Measurements from ENCODE around the gene SDE2. TPM values are rescaled to one million over a fixed set of nuclear protein-coding genes. Genes with fewer than 3 reads are reported as not detected.
"Not testable (repeated sequence)": the region's sequence is repeated elsewhere in the genome, so short reads cannot be mapped to it uniquely, and the experiment has no call there.

The SDE2 gene
- total RNA-seq, 1 donor from 2014 or later = 28.4 TPM

GRCh38 chr1:226002667-226003501 lies 3.7 kb upstream of the SDE2 start:
- H3K9me3 Mint-ChIP-seq = no peaks in the 10 kb centered on the region

GRCh38 chr1:226001963-226002666 lies 3.0 kb upstream of the SDE2 start:
- Mint-ChIP-seq H3K4me1 (ENCODE audit: low read depth) (peaks cover 52% of the 10 kb centered on the region), H3K4me3 (peak overlapping the region; percentile 38), H3K27me3 (ENCODE audit: insufficient read depth) (no peaks in the 10 kb centered on the region), H3K36me3 (ENCODE audit: low read depth) (peaks cover 6% of the 10 kb centered on the region), H3K27ac (peak overlapping the region; percentile 87), H3K9me3 (no peaks in the 10 kb centered on the region)
- DNase-seq (ENCODE audit: low spot score) = peak; percentile 35
- intact Hi-C loops (cut with micrococcal nuclease) = no loop called here

More at GRCh38 chr1:226002667-226003501, 3.7 kb upstream of the SDE2 start:
- DNase-seq (ENCODE audit: low spot score) = no peak
- Mint-ChIP-seq H3K36me3 (ENCODE audit: low read depth) (peaks cover 6% of the 10 kb centered on the region), H3K27ac (peak overlapping the region; percentile 87), H3K4me1 (ENCODE audit: low read depth) (peaks cover 45% of the 10 kb centered on the region), H3K4me3 (peak overlapping the region; percentile 38), H3K27me3 (ENCODE audit: insufficient read depth) (no peaks in the 10 kb centered on the region)
- intact Hi-C loops (cut with micrococcal nuclease) = no loop called here

DNA sequence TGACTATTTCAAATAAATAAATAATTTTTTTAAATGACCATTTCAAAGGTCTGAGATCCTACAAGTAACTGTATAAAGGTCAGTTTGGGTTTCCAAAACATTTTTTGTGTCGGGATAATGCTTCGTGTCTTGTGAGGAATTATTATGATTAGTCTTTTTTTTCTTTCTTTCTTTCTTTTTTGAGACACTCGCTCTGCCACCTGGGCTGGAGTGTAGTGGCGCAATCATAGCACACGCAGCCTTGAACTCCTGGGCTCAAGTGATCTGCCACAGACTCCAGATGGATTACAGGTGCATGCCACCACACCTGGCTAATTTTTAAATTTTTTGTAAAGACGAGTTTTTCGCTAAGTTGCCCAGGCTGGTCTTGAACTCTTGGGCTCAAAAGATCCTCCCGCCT lies 1.9 kb upstream of the SDE2 start:
- intact Hi-C loops (cut with micrococcal nuclease) = no loop called here
- peak overlapping the region; percentile 31 for H3K27ac Mint-ChIP-seq
- H3K27me3 Mint-ChIP-seq (ENCODE audit: insufficient read depth) = no peaks in the 10 kb centered on the region
- H3K36me3 Mint-ChIP-seq (ENCODE audit: low read depth) = peaks cover 13% of the 10 kb centered on the region
- no peak for DNase-seq (ENCODE audit: low spot score)
- H3K4me1 Mint-ChIP-seq (ENCODE audit: low read depth) = peaks cover 63% of the 10 kb centered on the region
- H3K4me3 Mint-ChIP-seq = no peak overlapping the region
- no peaks in the 10 kb centered on the region for H3K9me3 Mint-ChIP-seq

GRCh38 chr1:226000493-226001081 lies 1.4 kb upstream of the SDE2 start:
- H3K9me3 Mint-ChIP-seq; intact Hi-C loops (cut with micrococcal nuclease); H3K27me3 Mint-ChIP-seq (ENCODE audit: insufficient read depth); DNase-seq (ENCODE audit: low spot score): not testable (repeated sequence)
- Mint-ChIP-seq H3K36me3 (ENCODE audit: low read depth) (peaks cover 15% of the 10 kb centered on the region), H3K4me3 (peak overlapping the region; percentile 100), H3K27ac (peak overlapping the region; percentile 100), H3K4me1 (ENCODE audit: low read depth) (peaks cover 68% of the 10 kb centered on the region)

DNA sequence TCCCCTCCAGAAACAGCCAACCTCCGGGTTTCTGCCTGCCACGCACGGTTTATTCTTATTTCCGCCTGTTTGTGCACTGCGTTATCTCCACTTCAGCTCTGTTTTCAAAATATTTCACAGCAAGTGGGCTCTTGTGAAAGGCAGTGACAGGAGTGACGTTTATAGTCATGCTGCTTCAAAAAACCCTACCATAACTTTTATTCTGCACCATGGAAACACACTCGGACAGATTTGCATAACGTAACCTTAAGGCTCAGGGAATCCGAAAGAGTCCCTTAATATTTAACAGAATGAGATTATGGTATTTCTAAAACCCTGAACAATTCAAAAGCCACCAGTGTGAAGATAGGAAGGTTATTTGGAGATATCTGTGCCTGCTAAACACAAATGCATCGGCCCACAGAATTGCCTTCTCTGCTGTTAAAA lies 782 bp upstream of the SDE2 start:
- Mint-ChIP-seq H3K27ac (peak overlapping the region; percentile 100), H3K9me3 (no peaks in the 10 kb centered on the region), H3K4me3 (peak overlapping the region; percentile 100), H3K4me1 (ENCODE audit: low read depth) (peaks cover 74% of the 10 kb centered on the region), H3K36me3 (ENCODE audit: low read depth) (peaks cover 16% of the 10 kb centered on the region), H3K27me3 (ENCODE audit: insufficient read depth) (no peaks in the 10 kb centered on the region)
- intact Hi-C loops (cut with micrococcal nuclease) = loop anchor here (1.0 to 5.0 kb wide), 12 partner anchors 9 to 572 kb away; partner anchors contain the start of genes ACBD3, H3-3A, LBR and LIN9
- no peak for DNase-seq (ENCODE audit: low spot score)

- Mint-ChIP-seq H3K4me1 (ENCODE audit: low read depth) (peaks cover 75% of the 10 kb centered on the region), H3K27me3 (ENCODE audit: insufficient read depth) (no peaks in the 10 kb centered on the region), H3K36me3 (ENCODE audit: low read depth) (peaks cover 25% of the 10 kb centered on the region), H3K4me3 (peak overlapping the region; percentile 100), H3K9me3 (no peaks in the 10 kb centered on the region), H3K27ac (peak overlapping the region; percentile 100)
- intact Hi-C loops (cut with micrococcal nuclease) = loop anchor here (1.0 to 5.0 kb wide), 12 partner anchors 7 to 570 kb away; partner anchors contain the start of genes ACBD3, H3-3A, LBR and LIN9
- no peak for DNase-seq (ENCODE audit: low spot score)
Measured at GRCh38 chr1:225998560-225999226, 450 bp downstream of the SDE2 start.

- Mint-ChIP-seq H3K27ac (peak overlapping the region; percentile 70), H3K4me1 (ENCODE audit: low read depth) (peaks cover 60% of the 10 kb centered on the region), H3K9me3 (no peaks in the 10 kb centered on the region), H3K4me3 (peak overlapping the region; percentile 100), H3K27me3 (ENCODE audit: insufficient read depth) (no peaks in the 10 kb centered on the region), H3K36me3 (ENCODE audit: low read depth) (peaks cover 32% of the 10 kb centered on the region)
- intact Hi-C loops (cut with micrococcal nuclease) = loop anchor here (5.0 kb wide), 2 partner anchors 310 to 530 kb away; partner anchors contain the start of gene LIN9
- DNase-seq (ENCODE audit: low spot score) = no peak
Measured at GRCh38 chr1:225996946-225997545, 2.1 kb downstream of the SDE2 start.

- H3K9me3 Mint-ChIP-seq = no peaks in the 10 kb centered on the region
- peak overlapping the region; percentile 70 for H3K27ac Mint-ChIP-seq
- H3K27me3 Mint-ChIP-seq (ENCODE audit: insufficient read depth) = no peaks in the 10 kb centered on the region
- peak overlapping the region; percentile 76 for H3K4me3 Mint-ChIP-seq
- no peak for DNase-seq (ENCODE audit: low spot score)
- intact Hi-C loops (cut with micrococcal nuclease) = loop anchor here (5.0 kb wide), 2 partner anchors 311 to 529 kb away; partner anchors contain the start of gene LIN9
- peaks cover 41% of the 10 kb centered on the region for H3K36me3 Mint-ChIP-seq (ENCODE audit: low read depth)
- H3K4me1 Mint-ChIP-seq (ENCODE audit: low read depth) = peaks cover 61% of the 10 kb centered on the region
Measured at GRCh38 chr1:225995919-225996864, 3.0 kb downstream of the SDE2 start.

- peaks cover 53% of the 10 kb centered on the region for H3K36me3 Mint-ChIP-seq (ENCODE audit: low read depth)
- H3K27me3 Mint-ChIP-seq (ENCODE audit: insufficient read depth) = no peaks in the 10 kb centered on the region
- no peaks in the 10 kb centered on the region for H3K9me3 Mint-ChIP-seq
- intact Hi-C loops (cut with micrococcal nuclease) = loop anchor here (1.0 kb wide), 1 partner anchor 8 kb away; the partner anchor contains the start of gene SDE2
- peak overlapping the region; percentile 47 for H3K4me3 Mint-ChIP-seq
- H3K27ac Mint-ChIP-seq = peak overlapping the region; percentile 77
- no peak for DNase-seq (ENCODE audit: low spot score)
- H3K4me1 Mint-ChIP-seq (ENCODE audit: low read depth) = peaks cover 45% of the 10 kb centered on the region
Measured at GRCh38 chr1:225990705-225991464, 8.3 kb downstream of the SDE2 start.

DNA sequence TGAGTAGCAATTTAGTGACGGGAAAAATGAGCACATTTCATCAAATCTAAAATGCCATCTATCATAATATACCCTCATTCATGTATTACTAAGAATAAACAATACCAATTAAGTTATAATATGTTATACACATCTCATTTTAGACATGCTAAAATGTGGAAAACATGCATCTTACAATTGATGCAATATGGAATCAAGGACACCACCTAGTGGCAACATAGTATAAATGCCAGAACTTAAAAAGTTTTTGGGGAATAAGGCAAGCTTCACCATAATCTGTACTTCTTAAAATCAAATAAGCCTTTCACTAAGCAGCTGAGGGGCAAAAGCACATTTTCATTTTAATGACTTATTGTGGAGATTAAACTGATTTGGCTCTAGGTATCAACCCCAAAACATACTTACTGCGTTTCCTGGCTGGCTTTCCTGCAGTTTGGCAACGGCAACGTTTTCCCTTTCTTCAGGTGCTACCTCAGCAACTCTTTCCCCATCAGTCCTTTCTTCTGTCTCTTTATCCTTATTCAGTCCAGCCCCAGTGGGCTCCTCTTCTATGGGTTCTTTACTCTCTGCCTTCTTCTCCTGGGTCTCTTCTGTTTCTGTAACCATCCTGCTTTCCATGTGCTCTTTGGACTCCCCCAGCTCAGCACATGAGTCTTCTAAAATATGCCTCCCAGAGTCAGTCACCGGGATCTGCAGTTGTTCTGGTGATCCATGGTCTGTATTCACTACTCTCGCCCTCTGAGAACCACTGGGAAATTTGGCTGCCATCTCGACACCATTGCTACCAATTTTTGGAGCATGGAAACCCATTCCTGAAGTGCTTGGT lies 11.4 kb downstream of the SDE2 start:
- H3K36me3 Mint-ChIP-seq (ENCODE audit: low read depth) = peaks cover 58% of the 10 kb centered on the region
- DNase-seq (ENCODE audit: low spot score) = no peak

More for the DNA sequence above, 11.4 kb downstream of the SDE2 start:
- no peaks in the 10 kb centered on the region for H3K27me3 Mint-ChIP-seq (ENCODE audit: insufficient read depth)
- peak overlapping the region; percentile 19 for H3K27ac Mint-ChIP-seq
- H3K4me1 Mint-ChIP-seq (ENCODE audit: low read depth) = peaks cover 28% of the 10 kb centered on the region
- intact Hi-C loops (cut with micrococcal nuclease) = no loop called here
- H3K4me3 Mint-ChIP-seq = no peak overlapping the region
- no peaks in the 10 kb centered on the region for H3K9me3 Mint-ChIP-seq

Data from activated T-helper 1 cell treated with anti-CD3 and anti-CD28 coated beads, Interleukin-12 subunit alpha, Interleukin-12 subunit beta, Interleukin-2, Interleukin-4 antibody, amounts not matched to agents 30 ng/mL and 10 ng/mL and 1 ng/mL, durations not matched to agents 14 hours and 24 hours and 36 hours (primary cell).